GM19328 (cell line): ENCODE data around the gene PCDHB9.
"Not testable (repeated sequence)": the region's sequence is repeated elsewhere in the genome, so short reads cannot be mapped to it uniquely, and the experiment has no call there.

Experiments
- ATAC-seq: cut with Tn5 transposase; IDR thresholded peaks from one replicate; pipeline ENCODE4 v1.9.1; 2021; ENCODE audit warnings: mild to moderate bottlenecking, moderate library complexity; ENCODE audit not compliant: unreplicated experiment

Gene PCDHB9

DNA sequence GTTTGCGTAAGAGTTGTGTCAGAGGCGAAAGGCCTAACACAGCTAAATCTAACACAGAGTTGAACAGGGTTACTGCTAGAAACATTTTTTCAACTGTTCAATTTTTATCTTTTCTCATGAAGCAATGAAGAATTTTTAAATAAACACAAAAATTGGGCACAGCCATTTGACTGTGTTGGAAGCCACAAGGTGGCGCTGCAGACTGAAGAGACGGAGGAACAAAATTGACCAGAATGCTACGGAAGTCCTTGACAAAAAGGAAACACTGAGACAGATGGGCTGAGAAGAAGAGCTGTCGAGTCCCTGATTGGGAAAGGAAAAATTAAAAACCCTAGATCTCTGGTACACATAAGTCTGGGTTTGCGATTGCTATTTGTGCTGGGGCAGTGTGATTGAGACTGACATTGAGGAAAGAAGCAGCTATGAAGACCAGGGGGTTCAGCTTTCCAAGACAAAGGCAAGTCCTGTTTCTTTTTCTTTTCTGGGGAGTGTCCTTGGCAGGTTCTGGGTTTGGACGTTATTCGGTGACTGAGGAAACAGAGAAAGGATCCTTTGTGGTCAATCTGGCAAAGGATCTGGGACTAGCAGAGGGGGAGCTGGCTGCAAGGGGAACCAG is at the start of gene PCDHB9:
PCDHB9 (plus strand) TSS at position 265 of the 616 bp plus-strand sequence; CDS start at position 423, 158 bp downstream.
- no peak for ATAC-seq

DNA sequence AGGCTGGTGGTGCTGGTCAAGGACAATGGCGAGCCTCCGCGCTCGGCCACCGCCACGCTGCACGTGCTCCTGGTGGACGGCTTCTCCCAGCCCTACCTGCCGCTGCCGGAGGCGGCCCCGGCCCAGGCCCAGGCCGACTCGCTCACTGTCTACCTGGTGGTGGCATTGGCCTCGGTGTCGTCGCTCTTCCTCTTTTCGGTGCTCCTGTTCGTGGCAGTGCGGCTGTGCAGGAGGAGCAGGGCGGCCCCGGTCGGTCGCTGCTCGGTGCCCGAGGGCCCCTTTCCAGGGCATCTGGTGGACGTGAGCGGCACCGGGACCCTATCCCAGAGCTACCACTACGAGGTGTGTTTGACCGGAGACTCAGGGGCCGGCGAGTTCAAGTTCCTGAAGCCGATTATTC is 49.6 kb upstream of the PCDHB9 start:
- not testable (repeated sequence) for ATAC-seq

DNA sequence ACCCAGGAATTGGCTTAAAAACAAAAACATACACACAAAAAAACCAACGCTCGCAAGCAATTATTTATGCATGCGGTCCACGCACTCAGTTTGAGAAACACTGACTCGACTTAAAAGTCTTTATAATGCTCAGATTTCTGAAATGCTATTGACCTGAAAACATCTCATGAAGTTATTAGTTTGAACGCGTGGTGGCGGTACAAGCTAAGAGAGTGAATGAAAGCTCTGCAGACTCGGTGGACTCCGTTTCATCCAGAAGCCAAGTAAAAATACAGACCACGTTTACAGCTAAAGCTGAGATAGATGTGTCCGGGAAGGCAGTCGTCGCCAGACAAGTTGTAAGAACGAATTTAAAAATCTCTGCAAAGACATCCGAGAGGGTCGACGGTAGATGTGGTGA is 37.1 kb upstream of the PCDHB9 start, which contains the start of gene PCDHB6:
PCDHB6 (plus strand) TSS at position 246 of the 400 bp plus-strand sequence. CDS start 201 bp downstream, outside the sequence.
- ATAC-seq, result no peak

DNA sequence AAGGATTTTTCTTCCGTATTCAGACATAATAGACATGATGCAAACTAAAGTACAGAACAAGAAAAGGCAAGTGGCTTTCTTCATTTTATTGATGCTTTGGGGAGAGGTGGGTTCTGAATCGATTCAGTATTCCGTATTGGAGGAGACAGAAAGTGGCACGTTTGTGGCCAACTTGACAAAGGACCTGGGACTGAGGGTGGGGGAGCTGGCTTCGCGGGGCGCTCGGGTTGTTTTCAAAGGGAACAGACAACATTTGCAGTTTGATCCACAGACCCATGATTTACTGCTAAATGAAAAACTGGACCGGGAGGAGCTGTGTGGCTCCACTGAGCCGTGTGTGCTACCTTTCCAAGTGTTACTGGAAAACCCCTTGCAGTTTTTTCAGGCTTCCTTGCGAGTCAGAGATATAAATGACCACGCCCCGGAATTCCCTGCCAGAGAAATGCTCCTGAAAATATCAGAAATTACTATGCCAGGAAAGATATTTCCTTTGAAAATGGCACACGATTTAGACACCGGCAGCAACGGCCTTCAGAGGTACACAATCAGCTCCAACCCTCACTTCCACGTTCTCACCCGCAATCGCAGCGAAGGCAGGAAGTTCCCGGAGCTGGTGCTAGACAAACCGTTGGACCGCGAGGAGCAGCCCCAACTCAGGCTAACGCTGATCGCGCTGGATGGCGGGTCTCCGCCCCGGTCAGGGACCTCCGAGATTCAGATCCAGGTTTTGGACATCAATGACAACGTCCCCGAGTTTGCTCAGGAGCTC is 36.6 kb upstream of the PCDHB9 start:
- no peak for ATAC-seq

DNA sequence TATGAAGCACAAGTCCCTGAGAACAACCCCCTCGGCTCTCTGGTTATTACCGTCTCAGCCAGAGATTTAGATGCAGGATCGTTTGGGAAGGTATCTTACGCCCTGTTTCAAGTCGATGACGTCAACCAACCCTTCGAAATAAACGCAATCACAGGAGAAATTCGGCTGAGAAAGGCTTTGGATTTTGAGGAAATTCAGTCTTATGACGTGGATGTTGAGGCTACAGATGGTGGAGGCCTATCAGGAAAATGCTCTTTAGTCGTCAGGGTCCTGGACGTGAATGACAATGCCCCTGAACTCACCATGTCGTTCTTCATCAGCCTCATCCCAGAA is 36.0 kb upstream of the PCDHB9 start:
- no peak for ATAC-seq

DNA sequence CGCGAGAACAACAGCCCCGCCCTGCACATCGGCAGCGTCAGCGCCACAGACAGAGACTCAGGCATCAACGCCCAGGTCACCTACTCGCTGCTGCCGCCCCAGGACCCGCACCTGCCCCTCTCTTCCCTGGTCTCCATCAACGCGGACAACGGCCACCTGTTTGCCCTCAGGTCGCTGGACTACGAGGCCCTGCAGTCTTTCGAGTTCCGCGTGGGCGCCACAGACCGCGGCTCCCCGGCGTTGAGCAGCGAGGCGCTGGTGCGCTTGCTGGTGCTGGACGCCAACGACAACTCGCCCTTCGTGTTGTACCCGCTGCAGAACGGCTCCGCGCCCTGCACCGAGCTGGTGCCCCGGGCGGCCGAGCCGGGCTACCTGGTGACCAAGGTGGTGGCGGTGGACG is 35.3 kb upstream of the PCDHB9 start:
- not testable (repeated sequence) for ATAC-seq

DNA sequence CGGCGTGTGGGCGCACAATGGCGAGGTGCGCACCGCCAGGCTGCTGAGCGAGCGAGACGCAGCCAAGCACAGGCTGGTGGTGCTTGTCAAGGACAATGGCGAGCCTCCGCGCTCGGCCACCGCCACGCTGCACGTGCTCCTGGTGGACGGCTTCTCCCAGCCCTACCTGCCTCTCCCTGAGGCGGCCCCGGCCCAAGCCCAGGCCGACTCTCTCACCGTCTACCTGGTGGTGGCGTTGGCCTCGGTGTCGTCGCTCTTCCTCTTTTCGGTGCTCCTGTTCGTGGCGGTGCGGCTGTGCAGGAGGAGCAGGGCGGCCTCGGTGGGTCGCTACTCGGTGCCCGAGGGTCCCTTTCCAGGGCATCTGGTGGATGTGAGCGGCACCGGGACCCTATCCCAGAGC is 34.9 kb upstream of the PCDHB9 start:
- not testable (repeated sequence) for ATAC-seq

DNA sequence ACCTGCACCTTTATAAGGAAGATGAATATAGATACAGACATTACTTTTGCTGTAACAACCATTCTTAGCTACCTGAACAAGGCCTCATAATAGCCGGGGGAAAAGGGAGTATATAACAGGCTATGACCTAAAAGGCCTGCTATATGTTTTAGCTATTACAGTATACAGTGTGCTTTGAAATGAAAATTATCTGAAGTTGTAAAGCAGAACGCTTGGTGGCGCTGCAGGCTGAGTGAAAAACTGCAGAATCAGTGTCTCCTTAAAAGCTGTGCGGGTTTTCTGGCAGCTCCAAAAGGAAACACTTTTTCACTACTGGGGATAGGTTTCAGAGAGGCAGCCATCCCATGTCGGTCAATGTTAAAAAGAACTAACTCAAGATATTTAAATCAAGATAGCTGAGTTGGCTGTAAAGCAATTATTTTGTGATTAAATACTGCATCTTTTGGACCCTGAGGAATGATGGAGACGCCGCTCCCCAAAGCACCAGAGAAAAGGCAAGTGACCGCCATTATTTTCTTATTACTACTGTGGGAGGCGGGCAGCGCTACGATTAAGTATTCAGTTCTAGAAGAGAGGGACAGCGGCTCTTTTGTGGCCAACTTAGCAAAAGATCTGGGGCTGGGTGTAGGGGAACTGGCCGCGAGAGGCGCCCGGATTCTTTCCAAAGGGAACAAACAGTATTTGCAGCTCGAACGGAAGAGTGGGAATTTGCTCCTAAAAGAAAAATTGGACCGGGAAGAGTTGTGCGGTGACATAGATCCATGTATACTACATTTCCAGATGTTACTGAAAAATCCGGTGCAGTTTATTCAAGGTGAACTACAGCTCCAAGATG is 31.2 kb upstream of the PCDHB9 start:
- ATAC-seq, result no peak

DNA sequence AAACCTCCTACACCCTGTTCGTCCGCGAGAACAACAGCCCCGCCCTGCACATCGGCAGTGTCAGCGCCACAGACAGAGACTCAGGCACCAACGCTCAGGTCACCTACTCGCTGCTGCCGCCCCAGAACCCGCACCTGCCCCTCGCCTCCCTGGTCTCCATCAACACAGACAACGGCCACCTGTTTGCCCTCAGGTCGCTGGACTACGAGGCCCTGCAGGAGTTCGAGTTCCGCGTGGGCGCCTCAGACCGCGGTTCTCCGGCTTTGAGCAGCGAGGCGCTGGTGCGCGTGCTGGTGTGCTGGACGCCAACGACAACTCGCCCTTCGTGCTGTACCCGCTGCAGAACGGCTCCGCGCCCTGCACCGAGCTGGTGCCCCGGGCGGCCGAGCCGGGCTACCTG is 29.6 kb upstream of the PCDHB9 start:
- ATAC-seq, result not testable (repeated sequence)

DNA sequence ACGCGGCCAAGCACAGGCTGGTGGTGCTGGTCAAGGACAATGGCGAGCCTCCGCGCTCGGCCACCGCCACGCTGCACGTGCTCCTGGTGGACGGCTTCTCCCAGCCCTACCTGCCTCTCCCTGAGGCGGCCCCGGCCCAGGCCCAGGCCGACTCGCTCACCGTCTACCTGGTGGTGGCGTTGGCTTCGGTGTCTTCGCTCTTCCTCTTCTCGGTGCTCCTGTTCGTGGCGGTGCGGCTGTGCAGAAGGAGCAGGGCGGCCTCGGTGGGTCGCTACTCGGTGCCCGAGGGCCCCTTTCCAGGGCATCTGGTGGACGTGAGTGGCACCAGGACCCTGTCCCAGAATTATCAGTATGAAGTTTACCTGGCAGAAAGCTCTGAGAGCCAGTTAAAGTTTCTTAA is 29.1 kb upstream of the PCDHB9 start:
- not testable (repeated sequence) for ATAC-seq

DNA sequence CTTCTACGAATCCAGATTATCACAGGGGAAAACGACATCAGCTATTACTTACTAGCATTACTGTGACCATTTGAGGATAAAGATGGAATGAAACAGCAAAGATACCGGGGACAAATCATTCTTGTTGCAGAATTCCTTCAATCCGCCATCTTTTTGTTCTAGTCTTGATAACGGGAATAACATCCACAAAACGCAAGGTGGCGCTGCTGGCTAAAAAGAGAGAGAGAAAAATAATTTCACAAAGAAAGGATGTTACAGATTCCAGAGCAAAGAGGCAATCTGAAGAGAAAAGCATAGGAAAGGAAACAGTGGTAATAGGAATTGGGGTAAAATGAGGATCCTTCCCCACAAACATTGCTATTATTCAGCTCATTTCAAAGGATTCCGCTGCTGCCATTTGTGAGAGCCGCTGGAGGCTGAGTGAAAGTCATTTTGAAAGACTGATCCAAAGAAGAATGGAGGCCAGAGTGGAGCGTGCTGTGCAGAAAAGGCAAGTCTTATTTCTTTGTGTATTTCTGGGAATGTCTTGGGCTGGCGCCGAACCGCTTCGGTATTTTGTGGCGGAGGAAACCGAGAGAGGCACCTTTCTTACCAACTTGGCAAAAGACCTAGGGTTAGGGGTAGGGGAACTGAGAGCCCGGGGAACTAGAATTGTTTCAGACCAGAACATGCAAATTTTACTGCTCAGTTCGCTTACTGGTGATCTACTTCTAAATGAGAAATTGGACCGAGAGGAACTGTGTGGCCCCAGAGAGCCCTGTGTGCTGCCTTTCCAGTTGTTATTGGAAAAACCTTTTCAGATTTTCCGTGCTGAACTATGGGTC is 14.4 kb upstream of the PCDHB9 start, which contains the start of gene PCDHB7:
PCDHB7 (plus strand) TSS at position 264 of the 824 bp plus-strand sequence; CDS start at position 456, 192 bp downstream.
- ATAC-seq, result no peak

DNA sequence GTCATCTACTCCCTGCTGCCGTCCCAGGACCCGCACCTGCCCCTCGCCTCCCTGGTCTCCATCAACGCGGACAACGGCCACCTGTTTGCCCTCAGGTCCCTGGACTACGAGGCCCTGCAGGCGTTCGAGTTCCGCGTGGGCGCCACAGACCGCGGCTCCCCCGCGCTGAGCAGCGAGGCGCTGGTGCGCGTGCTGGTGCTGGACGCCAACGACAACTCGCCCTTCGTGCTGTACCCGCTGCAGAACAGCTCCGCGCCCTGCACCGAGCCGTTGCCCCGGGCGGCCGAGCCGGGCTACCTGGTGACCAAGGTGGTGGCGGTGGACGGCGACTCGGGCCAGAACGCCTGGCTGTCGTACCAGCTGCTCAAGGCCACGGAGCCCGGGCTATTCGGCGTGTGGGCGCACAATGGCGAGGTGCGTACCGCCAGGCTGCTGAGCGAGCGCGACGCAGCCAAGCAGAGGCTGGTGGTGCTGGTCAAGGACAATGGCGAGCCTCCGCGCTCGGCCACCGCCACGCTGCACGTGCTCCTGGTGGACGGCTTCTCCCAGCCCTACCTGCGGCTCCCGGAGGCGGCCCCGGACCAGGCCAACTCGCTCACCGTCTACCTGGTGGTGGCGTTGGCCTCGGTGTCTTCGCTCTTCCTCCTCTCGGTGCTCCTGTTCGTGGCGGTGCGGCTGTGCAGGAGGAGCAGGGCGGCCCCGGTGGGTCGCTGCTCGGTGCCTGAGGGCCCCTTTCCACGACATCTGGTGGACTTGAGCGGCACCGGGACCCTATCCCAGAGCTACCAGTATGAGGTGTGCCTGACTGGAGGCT is 12.5 kb upstream of the PCDHB9 start:
- ATAC-seq, result not testable (repeated sequence)

DNA sequence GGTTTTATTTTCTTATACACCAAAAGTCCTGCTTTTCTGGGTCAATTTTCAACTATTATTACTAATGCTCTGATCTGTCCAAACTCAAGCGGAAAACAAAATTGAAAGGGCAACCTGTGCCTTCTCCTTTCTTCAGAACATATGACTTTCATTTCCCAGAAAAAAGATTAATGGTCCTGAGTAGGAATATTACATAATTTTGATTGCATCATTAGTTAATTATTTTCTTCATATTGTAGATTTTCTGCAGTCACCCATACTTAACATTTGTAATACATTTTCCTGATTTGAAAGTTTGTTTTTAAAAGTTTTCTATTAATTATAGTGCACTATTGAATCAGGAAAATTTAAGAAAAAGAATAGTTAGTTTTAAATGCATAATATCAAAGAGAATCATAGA is 11.0 kb upstream of the PCDHB9 start:
- ATAC-seq, result no peak

DNA sequence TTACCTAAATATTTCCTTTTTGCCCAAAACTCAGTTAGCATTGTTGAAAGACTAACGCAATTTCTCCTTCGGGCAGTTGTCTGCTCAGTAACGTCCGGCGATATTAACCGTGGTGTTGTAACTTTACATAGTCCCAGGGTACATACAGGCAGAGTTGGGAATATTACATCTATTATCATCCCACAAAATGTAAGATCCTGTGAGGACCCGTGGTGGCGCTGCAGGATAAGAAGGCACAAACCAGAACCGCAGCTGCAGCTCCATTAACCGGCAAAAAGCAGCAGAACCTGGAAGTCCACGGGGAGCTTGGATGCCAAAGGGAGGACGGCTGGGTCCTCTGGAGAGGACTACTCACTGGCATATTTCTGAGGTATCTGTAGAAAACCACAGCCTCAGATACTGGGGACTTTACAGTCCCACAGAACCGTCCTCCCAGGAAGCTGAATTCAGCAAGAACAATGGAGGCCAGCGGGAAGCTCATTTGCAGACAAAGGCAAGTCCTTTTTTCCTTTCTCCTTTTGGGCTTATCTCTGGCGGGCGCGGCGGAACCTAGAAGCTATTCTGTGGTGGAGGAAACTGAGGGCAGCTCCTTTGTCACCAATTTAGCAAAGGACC is 9.3 kb upstream of the PCDHB9 start, which contains the start of gene PCDHB8:
PCDHB8 (plus strand) TSS at position 214 of the 615 bp plus-strand sequence; CDS start at position 459, 245 bp downstream.
- ATAC-seq, result not testable (repeated sequence)

DNA sequence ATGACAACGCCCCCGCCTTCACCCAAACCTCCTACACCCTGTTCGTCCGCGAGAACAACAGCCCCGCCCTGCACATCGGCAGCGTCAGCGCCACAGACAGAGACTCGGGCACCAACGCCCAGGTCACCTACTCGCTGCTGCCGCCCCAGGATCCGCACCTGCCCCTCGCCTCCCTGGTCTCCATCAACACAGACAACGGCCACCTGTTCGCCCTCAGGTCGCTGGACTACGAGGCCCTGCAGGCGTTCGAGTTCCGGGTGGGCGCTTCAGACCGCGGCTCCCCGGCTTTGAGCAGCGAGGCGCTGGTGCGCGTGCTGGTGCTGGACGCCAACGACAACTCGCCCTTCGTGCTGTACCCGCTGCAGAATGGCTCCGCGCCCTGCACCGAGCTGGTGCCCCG is 7.6 kb upstream of the PCDHB9 start:
- ATAC-seq, result not testable (repeated sequence)

DNA sequence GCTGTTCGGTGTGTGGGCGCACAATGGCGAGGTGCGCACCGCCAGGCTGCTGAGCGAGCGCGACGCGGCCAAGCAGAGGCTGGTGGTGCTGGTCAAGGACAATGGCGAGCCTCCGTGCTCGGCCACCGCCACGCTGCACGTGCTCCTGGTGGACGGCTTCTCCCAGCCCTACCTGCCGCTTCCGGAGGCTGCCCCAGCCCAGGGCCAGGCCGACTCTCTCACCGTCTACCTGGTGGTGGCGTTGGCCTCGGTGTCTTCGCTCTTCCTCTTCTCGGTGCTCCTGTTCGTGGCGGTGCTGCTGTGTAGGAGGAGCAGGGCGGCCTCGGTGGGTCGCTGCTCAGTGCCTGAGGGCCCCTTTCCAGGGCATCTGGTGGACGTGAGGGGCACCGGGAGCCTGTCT is 7.1 kb upstream of the PCDHB9 start:
- ATAC-seq, result not testable (repeated sequence)

DNA sequence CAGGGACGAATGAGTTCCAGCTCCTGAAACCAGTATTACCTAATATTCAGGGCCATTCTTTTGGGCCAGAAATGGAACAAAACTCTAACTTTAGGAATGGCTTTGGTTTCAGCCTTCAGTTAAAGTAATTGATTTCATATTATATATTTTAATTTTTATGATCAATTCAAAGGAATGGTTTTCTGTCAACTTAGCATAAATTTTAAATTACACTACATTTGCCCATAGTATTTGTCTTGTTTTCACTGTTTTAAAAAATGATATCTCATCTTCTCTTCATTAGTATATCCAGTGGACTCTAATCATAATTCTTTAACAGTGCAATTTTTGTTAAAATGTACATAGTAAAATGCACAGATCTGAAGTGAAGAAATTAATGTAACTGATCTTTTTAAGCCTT is 6.6 kb upstream of the PCDHB9 start:
- ATAC-seq, result no peak

DNA sequence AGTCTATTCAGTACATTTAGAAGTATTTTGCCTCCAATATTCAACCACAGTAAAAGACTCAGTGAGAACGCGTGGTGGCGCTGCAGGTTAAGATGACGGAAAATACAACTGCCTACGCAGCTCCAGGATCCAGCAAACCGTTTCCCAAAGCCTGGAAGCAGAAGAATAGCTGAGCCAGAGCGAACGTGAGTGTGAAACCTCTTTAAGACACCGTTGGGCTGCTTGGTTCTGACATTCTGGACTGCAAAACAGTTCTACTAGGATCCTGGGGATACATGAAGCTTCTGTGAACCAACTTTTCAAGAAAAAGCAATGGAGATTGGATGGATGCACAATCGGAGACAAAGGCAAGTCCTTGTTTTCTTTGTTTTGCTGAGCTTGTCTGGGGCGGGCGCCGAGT is 4.7 kb upstream of the PCDHB9 start, which contains the start of gene PCDHB16:
PCDHB16 (plus strand) TSS at position 140 of the 400 bp plus-strand sequence; CDS start at position 313, 173 bp downstream.
- ATAC-seq, result no peak
